ENCODE results near the gene PIK3R3.

- no peak for TF ChIP-seq POLR2A (IDR thresholded peaks at IDR 0.05)
- TF ChIP-seq CTCF (IDR thresholded peaks at IDR 0.05): no peak
Measured at GRCh38 chr1:46169811-46170454, 37.5 kb upstream of the PIK3R3 start.

All from thyroid gland (tissue), 4 donors.